GOT3 (cell line): ENCODE data around the gene EGFR.
A peak's percentile ranks its signal among the peaks of the same experiment; 100 is the strongest.

ENCODE experiments used
- DNase-seq: peaks from one replicate; lab custom pipeline; 2025; ENCODE audit warnings: mixed read lengths; lab: John Stamatoyannopoulos, UW

EGFR gene

DNA sequence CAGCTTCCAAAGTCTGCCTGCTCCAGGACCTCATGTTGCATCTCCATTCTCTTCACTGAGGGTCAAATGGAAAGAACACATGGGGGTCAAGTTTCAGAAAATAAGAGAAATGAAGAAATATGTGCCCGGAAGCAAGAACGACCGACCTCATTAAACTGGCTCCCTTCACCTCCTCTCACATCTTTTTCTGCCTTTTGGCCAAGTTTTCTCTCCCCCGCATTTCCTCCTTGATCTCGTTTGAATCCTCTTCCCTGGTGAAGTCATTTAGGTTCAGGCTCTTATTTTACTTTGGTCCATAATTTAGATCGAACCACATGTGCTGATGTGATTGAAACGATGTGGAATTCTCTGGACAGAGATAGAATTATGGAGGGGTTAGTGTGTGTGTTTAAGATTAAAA, 44.2 kb downstream of the EGFR start:
- no peak for DNase-seq

DNA sequence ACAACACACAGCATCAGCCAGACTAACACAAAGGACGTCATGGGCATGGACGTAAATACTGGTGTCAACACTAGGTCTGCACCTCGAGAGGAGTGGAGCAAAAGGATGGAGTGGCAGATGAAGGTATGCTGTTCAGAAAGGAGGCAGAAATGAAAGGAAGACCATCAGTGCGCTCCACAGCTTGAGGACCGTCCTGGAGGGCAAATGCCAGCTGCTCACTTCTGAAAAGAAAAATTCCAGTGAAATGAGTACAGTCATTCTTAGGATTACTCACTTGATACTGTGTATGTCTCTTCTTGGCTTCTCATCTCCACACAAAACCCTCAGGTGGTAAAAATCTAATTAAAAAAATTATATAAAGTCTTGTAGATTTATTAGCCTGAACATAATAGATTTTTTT, 44.8 kb downstream of the EGFR start:
- no peak for DNase-seq

DNA sequence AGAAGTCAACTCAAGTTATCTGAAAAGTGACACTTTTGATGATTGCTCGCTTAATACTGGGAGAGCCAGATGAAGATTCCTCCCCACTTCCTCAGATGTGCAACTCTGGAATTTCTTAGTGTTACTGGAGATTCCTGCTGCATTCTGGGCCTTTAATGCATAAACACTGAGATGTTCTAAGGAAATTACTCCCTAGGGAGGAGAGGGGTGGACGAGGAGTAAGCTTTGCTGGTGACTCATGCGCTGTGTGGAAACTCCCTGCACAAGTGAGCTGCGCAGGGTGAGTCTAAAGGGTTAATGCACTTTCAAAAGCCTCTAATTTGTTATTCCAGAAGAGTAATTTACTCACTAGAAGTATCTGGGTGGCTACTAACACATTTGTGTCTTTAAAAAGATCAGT, 46.3 kb downstream of the EGFR start:
- DNase-seq, result peak; percentile 58

DNA sequence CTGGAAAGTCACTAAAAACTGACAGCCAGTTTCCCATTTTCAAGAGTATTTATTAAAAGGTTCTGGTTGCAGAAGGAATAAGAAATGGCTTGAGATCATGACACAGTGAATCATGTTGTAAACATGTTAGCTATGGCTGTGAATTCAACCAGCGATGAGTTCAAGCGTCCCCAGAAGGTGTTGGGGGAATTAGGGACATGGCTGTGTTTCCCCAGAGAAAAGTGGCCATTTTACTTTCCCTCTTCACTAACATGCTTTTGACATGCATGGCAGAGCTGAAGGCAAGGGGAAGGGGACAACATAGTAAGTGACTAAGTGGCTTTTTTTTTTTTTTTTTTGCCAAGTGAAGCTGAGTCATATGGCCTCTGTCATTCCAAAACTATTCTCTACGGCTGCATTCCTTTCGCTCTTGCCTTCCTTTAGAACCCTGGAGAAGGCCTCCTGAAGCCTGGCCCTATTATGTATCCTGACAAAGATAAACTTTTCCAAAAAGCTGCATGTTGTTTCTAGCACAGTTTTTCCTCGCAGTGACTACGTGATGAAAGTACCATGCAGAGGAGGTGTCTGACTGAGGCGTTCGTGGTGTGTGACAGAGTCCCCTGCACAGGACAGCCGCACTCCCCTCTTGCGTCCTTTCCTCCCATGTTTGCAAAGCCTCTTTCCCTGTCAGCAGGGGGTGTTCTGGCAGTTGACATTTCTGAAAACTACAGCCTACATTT, 46.9 kb downstream of the EGFR start:
- peak; percentile 20 for DNase-seq

DNA sequence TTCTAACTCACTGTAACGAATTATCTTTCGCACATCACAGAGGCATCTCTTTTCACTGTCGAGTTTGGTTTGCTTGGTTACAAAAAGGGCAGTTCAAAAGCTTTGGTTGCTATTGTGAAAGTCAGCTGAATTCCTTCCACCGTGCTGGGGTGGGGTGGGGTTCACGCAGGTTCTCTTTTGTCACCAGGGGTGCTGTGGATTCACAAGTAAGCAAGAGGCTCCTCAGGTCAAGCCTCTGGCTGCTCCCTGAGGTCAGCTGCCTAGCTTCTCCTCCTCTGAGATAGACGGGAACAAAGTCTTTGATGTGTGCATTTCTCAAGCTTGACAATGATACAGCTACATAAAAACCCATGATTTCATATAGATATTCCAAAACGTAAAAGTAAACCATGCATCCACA, 47.7 kb downstream of the EGFR start:
- no peak for DNase-seq

DNA sequence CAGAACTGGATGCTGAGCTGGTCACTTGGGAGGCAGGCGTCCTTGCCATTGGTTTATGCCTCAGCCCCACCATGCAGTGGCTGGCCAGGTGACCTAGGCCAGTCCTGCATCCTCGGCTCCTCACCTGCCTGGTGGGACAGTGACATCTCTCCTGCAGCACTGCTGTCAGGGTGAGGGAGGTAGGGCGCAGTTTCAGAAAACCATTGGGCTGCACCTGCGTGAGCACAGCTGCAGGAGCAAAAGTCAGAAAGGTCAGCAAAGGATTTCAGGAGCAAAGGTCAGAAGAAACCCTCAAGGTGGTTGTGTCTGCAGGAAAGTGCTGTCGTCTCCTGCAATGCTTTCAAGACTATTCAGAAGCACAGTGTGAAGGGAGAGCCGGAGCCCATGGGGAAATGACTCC, 48.1 kb downstream of the EGFR start:
- DNase-seq, result no peak

DNA sequence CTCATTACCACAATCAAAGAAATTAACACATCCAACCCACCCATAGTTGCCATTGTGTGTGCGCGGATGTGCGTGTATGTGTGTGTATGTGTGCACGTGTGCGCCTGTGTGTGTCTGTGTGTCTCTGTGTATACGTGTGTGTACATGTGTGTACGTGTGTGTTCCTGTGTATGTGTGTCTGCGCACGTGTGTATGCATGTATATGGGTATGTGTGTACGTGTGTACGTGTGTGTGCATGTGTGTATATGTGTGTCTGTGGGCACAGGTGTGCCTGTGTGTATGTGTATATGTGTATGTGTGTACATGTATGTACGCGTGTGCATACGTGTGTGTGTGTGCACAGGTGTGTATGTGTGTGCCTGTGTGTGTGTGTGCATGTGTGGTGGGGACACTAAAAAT, 48.9 kb downstream of the EGFR start:
- DNase-seq, result no peak

DNA sequence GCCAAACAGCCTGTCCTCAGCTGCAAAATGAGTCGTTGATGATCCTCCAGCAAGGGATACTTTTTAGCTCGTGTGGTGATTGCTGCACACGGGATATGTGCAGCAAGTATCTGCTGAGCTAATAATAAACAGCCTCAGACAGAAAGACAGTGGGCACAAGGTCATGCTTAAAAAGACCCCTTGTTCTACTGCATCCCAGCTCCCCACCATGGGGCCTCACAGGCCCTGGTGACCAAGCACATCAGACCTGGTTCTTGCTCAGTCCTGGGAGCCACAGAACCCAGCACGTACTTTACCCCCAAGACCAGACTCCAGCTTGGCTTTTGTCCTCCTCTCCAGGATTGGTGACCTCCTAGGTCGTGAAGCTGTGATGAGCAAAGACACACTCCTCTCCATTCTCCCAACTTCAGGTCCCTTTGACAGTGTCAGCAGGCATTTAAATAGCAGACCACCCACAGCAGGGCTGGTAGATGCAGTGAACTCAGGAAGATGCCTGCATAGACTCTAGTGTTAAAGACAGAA, 50.5 kb downstream of the EGFR start:
- DNase-seq, result no peak

DNA sequence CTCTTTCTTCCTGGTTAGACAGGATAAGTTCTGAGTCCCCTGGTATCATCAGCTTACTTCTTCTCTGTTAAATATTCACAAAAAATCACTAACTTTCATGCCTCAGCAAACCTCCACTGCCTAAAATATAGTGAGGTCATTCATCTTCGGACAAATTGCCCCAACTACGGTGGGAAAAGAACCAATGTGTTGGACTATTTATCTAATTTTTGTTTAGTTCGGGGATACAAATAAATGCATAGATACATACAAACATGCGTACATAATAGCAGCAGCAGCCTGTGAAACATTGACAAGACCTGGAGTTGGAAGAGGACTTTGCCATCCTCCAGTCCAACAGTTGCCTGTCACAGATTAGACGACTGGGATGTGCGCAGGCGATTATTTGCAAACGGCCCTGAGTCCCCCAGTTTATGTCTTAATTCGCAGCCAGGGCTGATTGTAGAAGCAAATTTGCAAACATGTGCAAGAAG, 51.5 kb downstream of the EGFR start:
- DNase-seq, result no peak

DNA sequence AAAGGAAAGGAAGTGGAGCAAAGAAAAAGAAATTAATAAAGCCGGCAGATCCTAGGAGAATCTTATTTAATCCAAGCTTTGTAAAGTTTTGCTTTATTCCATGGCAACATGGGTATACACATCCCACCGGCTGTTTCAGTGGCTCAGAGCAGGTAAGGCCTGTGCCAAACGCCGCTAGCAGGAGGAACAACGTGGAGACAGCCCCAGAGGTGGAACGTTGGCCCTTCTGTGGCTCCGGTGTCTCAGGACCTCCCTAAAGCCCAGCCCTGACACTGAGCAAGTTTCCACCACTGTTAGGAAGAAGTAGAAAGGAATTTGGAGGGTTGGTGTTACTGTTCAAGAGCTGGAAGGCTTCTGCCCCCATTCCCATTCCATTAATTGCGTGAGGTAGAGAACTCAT, 52.0 kb downstream of the EGFR start:
- no peak for DNase-seq

DNA sequence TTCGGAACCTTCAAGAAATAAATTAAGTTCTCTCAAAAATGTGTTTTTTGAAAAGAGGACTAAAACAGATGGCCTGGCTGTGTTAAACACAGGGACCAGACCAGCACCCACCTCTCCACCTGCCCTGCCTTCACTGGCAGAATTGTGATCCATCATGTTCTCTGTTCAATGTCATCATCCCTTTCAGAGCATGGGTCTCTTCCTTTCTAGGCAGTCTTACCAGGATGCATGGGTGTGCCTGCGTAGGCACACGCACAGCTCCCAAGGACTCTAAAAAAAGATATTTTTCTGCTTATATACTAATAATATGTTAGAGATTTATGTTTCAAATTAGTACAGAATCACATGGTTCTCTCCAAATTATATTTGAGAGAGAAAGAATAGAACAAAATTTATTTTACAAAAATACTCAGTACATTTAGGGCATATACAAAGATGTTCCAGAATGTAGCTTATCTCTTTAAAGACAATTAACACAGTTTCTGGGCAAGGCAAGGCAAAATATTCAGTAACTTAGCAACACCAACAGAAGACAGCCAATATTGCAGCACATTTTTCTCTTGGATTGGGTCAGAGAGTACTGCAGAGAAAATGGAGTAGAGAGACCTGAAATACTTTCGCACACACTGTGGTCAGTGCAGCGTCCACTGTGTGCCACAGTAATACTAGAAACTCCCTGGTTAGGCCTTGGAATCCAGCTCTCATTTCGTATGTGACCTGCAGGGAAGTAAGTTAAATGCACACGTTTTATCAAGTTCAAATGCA, 52.8 kb downstream of the EGFR start:
- no peak for DNase-seq

DNA sequence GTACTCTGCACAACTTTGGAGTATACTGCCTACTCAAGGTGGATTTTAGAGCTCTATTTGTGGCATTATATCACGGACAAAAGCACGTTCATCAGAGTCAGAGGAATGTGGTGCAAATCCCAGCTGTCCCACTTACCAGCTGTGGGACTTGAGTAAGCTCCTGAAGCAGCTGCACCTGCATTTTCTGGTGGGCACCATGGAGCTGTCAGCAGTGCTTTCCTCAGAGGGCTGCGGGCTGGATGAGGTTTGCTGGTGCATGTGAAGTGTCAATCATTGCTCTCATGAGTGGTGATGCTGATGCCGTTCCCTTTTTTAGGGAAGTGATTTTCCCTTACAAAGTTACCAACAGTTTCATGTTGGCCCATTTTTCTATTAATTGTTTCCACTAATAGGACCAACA, 53.4 kb downstream of the EGFR start:
- no peak for DNase-seq

DNA sequence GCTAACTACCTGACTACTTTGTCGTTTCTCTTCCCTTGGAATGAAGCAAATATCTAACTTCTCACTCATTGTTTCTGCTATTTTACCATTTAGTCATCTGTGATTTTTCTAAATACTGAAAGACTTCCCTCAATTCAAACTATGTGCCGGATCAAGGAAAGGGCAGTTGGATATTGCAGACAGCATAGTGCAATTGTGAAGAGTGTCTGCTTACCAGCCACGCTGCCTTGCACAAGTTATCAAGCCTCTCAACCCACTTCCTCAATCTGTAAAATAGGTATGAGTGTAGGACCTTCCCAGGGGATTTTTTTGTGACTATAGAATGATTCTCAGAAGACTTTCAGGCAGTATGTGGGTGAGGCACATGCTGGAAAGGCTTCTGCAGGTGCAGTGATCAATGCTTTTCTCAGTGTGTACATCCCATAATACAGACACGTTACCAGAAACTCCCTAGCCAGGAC, 54.3 kb downstream of the EGFR start:
- DNase-seq, result no peak

DNA sequence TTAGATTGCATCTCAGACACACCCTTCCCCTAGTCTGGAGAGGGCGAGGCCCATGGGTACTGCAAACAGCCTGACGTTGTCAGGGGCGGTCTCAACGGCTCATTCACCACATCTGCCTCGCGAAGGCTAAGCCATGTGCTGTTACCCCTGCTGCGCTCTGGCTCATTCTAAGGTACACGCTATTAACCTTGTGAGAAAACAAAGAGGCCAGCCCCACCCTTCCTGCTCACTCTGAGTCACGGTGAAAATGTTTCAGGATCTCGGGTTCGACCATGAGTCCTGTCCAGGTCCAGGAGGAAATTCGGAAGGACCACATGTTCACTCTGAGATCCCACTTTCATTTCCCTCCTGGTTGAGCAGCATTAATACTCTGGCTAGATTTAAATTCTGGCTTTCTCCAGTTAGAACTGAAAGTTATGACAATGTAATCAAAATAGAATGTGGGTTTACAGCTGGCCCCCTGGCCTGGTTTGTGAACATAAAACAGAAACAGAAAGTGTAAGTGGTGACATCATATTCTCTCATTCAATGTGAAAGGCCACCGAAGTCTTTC, 55.2 kb downstream of the EGFR start:
- DNase-seq, result no peak

DNA sequence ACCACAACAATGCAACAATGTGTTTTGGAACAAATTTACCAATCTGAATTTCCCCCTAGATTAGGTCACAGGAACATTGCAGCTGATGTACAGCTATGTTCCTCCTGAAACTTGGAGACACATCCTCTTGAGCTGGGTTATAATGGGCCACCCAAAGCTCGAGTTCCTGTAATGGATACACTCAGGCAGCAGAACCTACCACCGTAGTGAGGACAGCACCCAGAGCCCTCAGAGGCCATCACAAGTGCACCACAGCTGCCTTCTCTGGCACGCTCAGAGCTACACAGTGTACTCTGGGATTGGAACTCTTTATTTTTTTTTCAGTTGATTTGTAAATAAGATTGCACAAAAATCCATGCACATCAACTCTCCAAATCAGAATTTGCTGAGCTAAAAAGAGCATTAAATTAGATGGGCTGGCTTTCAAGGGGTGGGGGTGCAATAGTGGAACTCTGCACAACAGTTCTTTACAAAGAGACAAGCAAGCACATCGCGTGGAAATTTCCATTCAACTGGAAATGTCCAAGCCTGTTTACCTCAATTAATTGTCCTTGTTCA, 56.7 kb downstream of the EGFR start:
- no peak for DNase-seq

DNA sequence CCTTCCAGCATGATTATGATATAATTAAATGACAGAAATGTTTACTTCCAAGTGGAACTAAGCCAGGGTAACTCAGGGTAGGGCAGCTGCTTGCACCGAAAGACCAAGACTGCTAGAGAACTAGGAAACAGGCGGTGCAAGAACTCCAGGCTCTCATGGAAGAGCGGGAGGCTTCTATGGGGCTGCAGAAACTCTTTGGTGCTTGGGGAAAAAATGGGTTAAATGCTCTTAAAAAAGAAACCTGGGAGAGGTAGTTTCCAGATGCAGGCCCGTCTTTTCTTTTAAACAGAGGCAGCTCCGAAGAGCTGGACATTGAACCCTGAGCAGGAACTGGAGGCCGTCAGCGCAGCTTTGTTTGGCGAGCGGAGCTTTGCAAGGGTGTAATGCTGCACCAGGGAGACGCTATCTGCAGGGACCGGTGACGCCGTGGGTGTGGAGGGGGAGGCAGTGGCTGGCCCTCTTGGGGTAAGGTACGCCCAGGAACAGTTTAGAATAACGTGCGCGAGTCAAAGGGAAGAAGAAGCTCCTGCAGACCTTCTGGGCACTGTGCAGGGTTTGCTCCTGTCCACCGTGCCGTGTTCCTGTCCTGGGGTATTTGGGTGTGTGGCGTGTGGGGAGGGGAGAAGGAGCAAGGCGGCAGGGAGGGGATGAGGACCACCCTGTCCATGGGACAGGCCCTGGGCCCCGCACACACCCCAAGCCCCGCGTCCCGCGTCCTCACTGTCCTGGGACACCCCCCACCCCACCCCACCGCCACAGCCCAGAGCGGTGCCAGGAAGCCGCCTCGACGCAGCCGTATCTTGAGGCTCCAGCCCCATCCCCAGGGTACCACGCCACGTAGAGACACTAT, 59.0 kb downstream of the EGFR start:
- no peak for DNase-seq

DNA sequence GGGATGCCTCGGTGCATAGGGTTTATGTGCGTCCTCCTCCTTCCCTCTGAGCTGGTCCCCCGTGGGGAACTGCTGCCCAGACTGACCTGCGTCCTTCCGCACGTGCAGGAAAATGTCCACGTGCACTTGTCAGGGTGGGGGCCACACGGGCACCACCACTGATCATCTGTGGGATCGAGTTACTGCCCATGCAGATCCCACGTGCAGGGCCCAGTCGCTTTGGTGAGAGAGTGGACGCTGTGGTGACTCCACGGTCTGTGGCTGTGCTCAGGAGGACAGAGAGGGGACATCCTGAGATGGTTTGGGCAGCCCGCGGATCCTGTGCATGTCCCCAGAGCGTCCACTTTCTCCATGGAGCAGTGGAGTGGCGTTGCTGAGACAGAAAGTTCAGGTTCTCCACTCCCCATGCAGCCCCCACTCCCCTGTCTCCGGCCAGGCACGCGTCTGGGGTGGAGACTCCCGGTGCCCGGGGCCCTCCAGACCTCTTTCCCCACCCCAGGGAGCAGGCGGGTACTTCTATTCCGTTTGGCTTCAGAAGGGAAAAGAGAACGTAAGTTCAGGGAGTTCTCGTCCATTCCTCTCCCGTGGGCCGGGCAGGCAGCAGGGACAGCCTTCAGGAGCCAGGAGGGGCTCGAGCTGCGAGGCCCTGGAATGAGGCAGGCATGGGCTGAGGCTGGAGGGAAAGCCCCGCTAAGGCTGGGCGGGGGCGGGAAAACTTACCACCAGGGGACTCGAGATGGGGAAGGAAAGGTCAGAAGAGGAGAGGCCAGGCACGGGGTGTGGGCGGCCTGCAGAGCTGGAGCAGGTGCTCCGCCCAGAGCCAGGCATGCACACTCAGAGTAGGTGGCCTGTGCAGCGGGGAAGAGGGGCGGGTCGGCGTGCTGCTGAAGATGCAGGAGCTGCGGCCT, 59.9 kb downstream of the EGFR start:
- no peak for DNase-seq

DNA sequence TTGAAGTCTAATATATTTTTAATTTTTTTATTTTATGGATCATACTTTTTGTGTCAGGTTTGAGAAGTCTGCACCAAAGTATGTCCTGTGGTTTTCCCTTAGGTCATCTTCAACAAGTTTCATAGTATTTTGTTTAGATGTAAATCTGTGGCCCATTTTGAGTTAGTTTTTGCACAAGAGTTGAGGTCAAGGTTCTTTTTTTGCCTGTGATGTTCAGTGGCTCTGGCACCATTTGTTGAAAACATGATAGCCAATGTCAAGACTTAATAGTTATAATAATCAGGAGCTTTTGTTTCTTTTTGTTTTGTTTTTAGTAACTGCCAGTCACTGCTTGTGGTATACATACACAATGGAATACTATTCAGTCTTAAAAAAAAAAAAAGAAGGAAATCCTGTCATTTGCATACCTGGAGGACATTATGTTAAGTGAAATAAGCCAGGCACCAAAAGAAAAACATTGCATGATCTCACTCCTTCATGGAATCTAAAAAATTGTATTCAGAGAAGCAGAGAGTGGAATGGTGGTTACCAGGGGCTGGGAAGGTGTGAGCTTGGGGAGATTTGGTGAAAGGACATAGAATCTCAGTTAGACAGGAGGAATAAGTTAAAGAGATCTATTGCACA, 61.3 kb downstream of the EGFR start:
- DNase-seq, result no peak

DNA sequence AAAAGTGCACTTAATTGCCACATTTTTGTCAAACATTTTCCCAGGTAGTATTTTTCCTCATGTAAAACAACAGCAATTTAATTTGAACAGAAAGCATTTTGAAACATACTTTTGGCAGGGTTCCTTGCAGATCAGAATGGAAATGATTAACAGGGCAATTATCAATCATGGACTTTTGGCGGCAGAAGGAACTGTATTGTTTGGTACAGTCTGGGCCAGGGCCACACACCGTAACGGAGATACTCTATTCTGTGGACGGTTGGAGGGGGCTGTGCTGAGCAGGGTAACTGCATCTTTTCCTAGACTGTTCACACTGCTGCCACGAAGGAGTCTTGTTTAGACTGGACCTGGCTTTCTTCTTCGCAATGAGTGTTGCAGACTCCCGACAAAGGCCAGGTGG, 62.3 kb downstream of the EGFR start:
- no peak for DNase-seq
